ENCODE data around the gene CDKN2B-AS1. TPM values are rescaled to one million over a fixed set of nuclear protein-coding genes. Genes with fewer than 3 reads are reported as not detected.

Gene CDKN2B-AS1
- total and polyA plus RNA-seq, 2 experiments from 2014 or later, result 0.14 TPM; not detected in 1

DNA sequence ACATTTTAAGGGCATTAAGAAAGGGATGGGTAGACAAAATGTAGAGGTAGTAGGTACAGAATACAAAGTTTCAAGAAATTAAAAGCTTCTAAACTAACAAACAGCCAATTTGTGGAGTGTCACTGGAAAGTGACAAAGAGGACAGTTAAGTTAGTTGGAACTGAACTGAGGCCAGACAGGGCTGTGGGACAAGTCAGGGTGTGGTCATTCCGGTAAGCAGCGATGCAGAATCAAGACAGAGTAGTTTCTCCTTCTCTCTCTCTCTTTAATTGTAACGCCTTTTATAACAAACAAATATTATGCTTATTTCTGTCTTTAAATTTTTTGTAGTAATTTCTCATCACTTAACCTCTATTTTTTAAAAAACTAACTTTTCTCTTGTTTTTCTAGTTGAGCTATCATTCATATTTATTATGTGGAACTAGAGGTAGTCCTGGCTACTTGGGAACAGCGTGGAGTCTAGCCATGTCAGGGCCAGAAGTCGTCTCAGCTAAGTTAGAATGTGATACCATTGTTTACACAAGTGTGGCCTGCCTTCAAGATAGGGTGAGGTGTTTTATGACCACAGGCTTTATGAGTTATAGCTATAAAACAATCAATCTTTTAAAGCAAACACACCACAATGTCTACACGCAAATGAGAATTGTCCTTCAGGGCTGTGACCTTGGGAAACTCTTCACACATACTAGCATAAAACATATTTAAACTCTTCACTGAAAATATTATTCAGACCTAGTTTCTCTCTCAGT, 129.8 kb downstream of the CDKN2B-AS1 start (continued):
- TF ChIP-seq, protein P1, sequence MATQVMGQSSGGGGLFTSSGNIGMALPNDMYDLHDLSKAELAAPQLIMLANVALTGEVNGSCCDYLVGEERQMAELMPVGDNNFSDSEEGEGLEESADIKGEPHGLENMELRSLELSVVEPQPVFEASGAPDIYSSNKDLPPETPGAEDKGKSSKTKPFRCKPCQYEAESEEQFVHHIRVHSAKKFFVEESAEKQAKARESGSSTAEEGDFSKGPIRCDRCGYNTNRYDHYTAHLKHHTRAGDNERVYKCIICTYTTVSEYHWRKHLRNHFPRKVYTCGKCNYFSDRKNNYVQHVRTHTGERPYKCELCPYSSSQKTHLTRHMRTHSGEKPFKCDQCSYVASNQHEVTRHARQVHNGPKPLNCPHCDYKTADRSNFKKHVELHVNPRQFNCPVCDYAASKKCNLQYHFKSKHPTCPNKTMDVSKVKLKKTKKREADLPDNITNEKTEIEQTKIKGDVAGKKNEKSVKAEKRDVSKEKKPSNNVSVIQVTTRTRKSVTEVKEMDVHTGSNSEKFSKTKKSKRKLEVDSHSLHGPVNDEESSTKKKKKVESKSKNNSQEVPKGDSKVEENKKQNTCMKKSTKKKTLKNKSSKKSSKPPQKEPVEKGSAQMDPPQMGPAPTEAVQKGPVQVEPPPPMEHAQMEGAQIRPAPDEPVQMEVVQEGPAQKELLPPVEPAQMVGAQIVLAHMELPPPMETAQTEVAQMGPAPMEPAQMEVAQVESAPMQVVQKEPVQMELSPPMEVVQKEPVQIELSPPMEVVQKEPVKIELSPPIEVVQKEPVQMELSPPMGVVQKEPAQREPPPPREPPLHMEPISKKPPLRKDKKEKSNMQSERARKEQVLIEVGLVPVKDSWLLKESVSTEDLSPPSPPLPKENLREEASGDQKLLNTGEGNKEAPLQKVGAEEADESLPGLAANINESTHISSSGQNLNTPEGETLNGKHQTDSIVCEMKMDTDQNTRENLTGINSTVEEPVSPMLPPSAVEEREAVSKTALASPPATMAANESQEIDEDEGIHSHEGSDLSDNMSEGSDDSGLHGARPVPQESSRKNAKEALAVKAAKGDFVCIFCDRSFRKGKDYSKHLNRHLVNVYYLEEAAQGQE (IDR thresholded peaks at IDR 0.05; ENCODE audit: unreplicated experiment), result no peak

DNA sequence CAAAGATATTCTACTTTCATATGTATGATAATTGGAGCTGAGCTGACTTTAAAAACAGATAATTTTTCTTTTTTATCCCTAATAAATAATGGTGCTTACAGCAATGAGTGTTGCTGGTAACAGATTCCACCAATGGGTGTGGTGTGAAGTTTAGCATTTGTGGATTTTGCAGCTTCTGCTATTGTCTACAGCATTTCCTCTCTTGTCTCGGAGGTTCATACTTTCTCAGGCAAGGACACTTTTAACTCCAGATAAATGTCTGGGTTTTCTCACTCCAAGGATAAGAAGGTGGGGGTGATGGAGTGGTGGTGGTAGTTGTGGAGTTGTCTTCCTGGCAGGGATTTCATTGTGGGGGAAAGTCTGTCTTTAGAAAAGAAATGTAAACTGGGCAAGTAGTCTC, 134.5 kb downstream of the CDKN2B-AS1 start:
- H3K4me1 ChIP-seq (ENCODE audit: insufficient read depth), result peaks cover 10% of the 10 kb centered on the region; the same call in 1 of the 2 replicates
- ATAC-seq, result no peak
- no peaks in the 10 kb centered on the region for H4K20me1 ChIP-seq (replicated peaks; ENCODE audit: insufficient read depth)
- H3K27me3 ChIP-seq (ENCODE audit: insufficient read depth), result no peaks in the 10 kb centered on the region
- no peaks in the 10 kb centered on the region for H3K79me2 ChIP-seq (replicated peaks; ENCODE audit: insufficient read depth)
- H2AFZ ChIP-seq, result no peak overlapping the region; the same call in 1 of the 2 replicates
- no peaks in the 10 kb centered on the region for H3K36me3 ChIP-seq (ENCODE audit: insufficient read depth)
- no peak for DNase-seq (ENCODE audit: low spot score)
- no peaks in the 10 kb centered on the region for H3K9me2 ChIP-seq (ENCODE audit: insufficient read depth)
- no peaks in the 10 kb centered on the region for H3F3A ChIP-seq (replicated peaks; ENCODE audit: low read depth)
- no peak overlapping the region for H3K27ac ChIP-seq (ENCODE audit: low read depth)
- H3K4me2 ChIP-seq, result no peak overlapping the region
- H3K9me3 Mint-ChIP-seq, result no peaks in the 10 kb centered on the region
- TF ChIP-seq CTCF (conservative IDR thresholded peaks at IDR 0.05; ENCODE audit: low read depth in 2 of 2) (no peak), ZNF331 (CRISPR knock-in tag; IDR thresholded peaks at IDR 0.05; ENCODE audit: low read depth) (no peak)
- no peaks in the 10 kb centered on the region for H3K27me3 Mint-ChIP-seq (ENCODE audit: insufficient read depth, low read depth, poor library complexity)
- no peaks in the 10 kb centered on the region for H3K36me3 Mint-ChIP-seq (ENCODE audit: low read depth)
- H3K4me3 Mint-ChIP-seq, result no peak overlapping the region
- H3K4me1 Mint-ChIP-seq, result peaks cover 3% of the 10 kb centered on the region; the same call in 1 of the 3 replicates
- no peak overlapping the region for H3K4me3 ChIP-seq
- no peak overlapping the region for H3K27ac Mint-ChIP-seq

DNA sequence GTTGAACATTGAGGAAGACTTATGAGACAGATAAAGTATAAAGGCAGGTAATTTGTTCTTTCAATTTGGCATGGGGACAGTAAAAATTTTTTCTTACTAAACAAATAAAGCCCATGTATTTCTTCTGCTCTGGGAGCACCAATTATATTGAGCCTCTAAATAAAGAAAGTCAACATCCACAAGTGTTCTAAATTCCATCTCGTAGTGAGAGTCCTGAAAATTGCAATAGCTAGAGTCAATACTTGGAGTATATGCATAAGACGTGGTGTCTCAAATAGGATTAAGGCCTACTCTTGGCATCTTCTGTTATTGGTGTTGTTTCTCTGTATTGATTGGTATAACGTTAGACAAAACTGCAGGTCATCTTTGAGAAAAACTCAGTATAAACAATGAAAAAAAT, 135.0 kb downstream of the CDKN2B-AS1 start:
- no peak overlapping the region for H3K27ac ChIP-seq (ENCODE audit: low read depth)
- no peak overlapping the region for H3K4me3 Mint-ChIP-seq
- no peaks in the 10 kb centered on the region for H3K36me3 Mint-ChIP-seq (ENCODE audit: low read depth)
- ATAC-seq (no peak), DNase-seq (ENCODE audit: low spot score) (no peak)
- no peaks in the 10 kb centered on the region for H4K20me1 ChIP-seq (replicated peaks; ENCODE audit: insufficient read depth)
- H2AFZ ChIP-seq, result no peak overlapping the region
- H3K9me2 ChIP-seq (ENCODE audit: insufficient read depth), result no peaks in the 10 kb centered on the region
- no peaks in the 10 kb centered on the region for H3F3A ChIP-seq (replicated peaks; ENCODE audit: low read depth)
- H3K27me3 ChIP-seq (ENCODE audit: insufficient read depth), result no peaks in the 10 kb centered on the region
- H3K4me3 ChIP-seq, result no peak overlapping the region
- H3K9me3 Mint-ChIP-seq, result no peaks in the 10 kb centered on the region
- no peaks in the 10 kb centered on the region for H3K27me3 Mint-ChIP-seq (ENCODE audit: insufficient read depth, low read depth, poor library complexity)
- no peak overlapping the region for H3K27ac Mint-ChIP-seq
- H3K4me2 ChIP-seq, result no peak overlapping the region
- no peaks in the 10 kb centered on the region for H3K79me2 ChIP-seq (replicated peaks; ENCODE audit: insufficient read depth)
- peaks cover 3% of the 10 kb centered on the region; the same call in 1 of the 3 replicates for H3K4me1 Mint-ChIP-seq
- peaks cover 10% of the 10 kb centered on the region; the same call in 1 of the 2 replicates for H3K4me1 ChIP-seq (ENCODE audit: insufficient read depth)
- no peaks in the 10 kb centered on the region for H3K36me3 ChIP-seq (ENCODE audit: insufficient read depth)
- TF ChIP-seq JUNB (IDR thresholded peaks at IDR 0.05; ENCODE audit: unreplicated experiment) (no peak), POLR2AphosphoS5 (IDR thresholded peaks at IDR 0.05; ENCODE audit: low read depth) (no peak), ZNF114 (CRISPR knock-in tag; IDR thresholded peaks at IDR 0.05) (no peak), ZNF462 (CRISPR knock-in tag; IDR thresholded peaks at IDR 0.05) (no peak)

Data from GM23338 (cell line).